Nucleus accumbens (tissue), 56 donors: ENCODE results near the gene SEC14L2.

Experiments
- DNase-seq, 56 donors: peaks; one replicate each; lab custom pipeline; 2025; lab: John Stamatoyannopoulos, UW

The SEC14L2 gene

DNA sequence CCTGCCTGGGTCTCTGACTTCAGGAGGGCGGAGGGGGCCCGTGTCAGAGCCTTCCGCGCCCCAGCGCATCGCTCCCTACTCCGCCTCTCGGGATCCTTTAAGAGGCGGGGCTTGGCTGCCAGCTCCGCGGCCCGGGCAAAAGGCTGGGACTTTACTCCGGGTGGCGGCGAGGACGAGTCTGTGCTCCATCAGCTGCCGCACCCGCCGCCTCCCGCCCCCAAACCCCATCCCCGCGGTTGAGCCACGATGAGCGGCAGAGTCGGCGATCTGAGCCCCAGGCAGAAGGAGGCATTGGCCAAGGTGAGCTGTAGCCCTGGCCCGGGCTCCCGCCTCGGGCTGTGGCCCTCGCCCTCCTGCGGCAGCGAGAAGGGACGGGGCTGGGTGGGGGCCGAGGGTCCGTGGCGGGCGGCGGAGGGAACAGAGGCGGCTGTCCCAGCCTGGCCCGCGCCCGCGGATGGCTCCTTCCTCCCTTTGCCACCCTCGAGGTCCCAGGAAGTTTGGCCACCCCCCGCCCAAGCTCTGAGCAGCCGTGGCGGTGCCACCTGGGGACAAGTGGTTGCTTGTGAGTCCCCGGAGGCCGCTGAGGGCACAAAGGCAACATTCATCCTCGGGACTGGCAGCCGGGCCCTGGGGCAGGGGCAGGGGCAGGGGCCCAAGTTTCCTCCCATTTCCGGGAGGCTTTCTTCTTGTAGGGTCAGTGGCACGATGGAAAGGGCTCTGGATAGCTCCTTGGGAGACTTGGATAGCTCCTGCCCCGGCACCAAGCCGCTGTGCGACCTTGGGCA lies at the start of gene SEC14L2:
TSS of gene SEC14L2 (plus strand) at position 148 of the 785 bp plus-strand sequence. CDS start at position 247, 99 bp downstream.
- peak in 55 of 56 donors; percentile 30 to 91 (median 73) for DNase-seq

DNA sequence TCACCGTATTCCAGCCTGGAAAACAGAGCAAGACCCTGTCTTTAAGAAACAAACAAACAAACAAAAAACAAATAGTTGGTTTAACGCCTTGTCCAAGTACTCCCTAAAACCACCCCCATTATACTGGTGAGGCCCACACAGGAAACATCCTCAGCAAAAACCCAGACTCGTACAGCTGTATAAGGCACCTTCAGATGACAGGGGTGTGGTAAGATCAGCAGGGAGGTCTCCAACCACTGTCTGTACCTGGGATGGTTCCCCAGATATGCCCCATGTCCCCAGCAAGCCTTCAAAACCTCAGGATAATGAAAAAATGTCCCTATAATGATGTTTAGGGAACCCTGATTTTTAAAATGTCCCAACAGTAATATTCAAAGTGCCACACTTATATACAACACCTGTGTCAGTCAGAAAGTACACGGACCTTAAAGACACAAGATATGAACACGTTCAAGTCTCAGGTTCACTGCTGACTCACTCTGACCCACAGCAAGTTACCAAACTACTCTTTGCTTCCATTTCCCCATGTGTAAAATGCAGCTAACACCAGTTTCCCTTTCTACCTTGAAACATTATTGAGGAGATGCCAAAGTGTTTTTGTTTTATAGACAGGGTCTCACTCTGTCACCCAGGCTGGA lies 49.4 kb upstream of the SEC14L2 start:
- DNase-seq = no peak

DNA sequence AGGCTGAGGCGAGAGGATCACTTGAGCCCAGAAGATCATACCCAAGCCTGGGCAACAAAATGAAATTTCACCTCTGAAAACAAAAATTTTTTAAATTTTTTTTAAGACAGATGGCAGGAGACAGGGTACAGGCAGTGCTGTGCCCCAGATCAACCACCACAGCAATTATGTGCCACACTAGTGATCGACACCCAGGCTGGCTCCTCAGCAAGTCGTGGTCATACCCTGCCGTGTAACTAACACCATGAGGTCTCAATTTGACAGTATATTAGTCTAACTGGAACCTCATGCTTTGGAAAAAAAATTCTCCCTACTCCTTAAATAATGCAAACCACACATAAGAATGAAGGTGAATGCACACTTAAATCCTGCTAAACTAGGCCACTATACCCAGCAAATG lies 48.4 kb upstream of the SEC14L2 start:
- DNase-seq = no peak

DNA sequence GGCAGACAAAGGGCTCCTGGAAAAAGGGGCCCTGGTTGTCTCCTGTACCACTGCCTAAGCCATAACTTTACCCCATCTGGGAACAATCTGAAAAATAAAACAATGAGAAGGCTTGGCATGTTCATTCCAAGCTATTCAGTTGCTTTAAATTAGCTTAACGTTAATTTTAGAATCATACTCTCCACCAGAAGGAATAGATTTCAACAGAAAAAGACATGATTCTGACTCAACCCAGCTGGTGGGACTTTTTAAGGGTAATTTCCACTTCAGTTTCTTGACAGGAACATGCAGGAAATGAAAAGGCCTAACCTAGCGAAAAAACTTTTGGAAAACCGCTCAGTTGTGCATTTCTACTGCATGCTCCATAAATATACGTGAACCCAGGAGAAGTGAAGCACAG lies 48.0 kb upstream of the SEC14L2 start:
- DNase-seq = peak in 1 of 56 donors; percentile 9

DNA sequence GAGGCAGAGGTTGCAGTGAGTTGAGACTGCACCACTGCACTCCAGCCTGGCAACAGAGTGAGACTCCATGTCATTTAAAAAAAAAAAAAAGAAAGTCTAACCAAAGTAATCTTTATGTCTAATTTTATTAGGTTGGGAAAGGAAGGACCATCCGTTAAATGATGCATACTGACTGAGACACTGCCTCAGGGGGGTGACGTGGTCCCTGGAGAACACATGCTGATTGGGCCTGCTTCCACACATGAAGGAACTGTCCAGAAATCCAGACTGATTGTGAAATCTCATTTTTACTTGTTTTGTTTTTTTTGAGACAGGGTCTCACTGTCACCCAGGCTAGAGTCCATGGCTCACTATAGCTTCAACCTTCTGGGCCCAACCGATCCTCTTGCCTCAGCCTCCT lies 45.6 kb upstream of the SEC14L2 start:
- DNase-seq = no peak

DNA sequence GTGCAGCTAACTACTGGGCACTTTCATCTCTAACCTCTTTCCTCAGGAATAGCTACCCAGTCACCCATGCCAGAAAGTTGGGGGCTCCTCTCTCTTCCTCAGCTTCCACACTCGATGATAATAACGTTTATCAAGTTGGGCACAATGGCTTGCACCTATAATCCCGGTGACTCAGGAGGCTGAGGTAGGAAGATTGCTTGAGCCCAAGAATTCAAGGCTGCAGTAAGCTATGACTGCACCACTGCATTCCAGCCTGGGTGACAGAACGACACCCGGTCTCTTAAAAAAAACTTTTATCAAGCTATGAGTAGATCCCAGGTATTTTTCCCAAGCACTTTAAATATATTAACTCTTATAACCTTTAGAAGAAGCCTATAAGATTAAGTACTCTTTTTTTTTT lies 42.2 kb upstream of the SEC14L2 start:
- DNase-seq = no peak

DNA sequence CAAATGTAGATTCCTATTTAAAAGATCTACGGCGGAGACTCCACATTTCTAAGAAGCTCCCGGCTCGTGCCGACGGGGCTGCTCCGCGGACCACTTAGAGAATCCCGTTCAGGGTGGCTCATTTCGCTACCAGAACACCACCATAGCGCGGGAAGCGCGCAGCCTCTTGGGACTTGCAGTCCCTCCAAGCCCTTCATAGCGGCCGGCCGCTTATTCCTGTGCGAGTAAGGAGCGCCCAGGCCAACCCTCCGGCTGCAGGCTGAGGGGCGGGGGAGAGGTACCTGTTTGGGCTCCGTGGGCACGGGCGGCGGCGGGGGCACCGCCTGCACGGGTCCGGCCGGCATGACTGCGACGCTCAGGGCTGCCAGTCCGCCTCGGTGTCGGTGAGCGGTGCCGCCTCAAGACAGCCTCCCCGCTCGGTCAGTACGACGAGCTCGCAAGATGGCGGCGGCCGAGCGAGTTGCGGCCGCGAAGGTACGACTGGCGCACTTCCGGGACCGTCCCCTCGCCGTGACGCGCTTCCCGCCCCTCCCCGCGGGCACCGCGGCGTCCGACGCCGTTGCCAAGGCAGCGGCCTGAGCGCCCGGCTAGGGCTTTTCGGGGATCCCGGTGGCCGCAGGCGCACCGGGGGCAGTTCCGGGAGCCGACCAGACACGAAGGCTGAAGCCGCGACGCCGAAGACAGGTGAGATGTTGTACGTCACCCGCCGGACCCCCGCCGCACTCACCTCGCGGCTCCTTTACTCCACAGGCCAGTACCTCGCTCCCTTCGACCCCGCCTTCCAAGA lies 40.2 kb upstream of the SEC14L2 start, which contains the start of the genes CCDC157 and SF3A1:
TSS of gene CCDC157 (plus strand) at position 559 of the 787 bp plus-strand sequence. CDS start 8,994 bp downstream, outside the sequence.
TSS of gene SF3A1 (minus strand) at position 446 of the 787 bp plus-strand sequence. CDS start at position 344, 102 bp downstream.
- DNase-seq = peak in 55 of 56 donors; percentile 46 to 92 (median 86)

DNA sequence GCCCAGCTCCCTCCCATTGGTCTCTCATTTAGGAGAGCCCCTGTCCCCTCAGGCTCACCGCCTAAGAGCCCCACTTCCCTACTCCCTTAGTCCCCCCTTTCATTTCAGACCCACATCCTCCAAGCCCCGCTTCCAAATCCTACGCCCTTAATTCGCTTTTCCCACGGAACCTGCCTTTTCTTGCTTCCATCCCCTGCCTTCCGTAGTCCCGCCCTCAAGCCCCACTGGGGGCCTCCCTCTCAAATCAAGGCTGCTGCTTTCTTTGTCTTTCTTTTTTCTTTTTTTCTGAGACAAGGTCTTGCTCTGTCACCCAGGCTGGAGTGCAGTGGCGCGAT lies 39.6 kb upstream of the SEC14L2 start:
- DNase-seq = peak in 3 of 56 donors; percentile 42 to 54 (median 52)

DNA sequence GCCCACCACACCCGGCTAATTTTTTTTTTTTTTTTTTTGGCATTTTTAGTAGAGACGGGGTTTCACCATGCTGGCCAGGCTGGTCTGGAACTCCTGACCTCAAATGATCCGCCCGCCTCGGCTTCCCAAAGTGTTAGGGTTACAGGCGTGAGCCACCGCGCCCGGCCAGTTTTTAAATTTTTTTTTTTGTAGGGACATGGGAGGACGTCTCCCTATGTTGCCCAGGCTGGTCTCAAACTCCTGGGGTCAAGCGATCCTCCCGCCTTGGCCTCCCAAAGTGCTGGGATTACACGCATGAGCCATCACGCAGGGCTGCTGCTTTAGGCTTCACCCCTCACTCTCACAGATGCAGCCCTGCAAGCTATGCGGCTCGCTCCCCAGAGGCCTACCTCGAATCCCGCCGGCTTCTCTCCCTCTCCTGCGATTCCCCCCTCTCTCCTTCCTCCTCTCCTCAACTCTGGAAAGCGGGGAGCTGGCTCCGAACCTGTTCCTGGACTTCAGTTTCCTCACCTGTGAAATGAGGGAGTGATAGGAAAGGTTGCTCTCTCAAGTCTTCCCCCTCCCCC lies 39.1 kb upstream of the SEC14L2 start:
- no peak for DNase-seq

DNA sequence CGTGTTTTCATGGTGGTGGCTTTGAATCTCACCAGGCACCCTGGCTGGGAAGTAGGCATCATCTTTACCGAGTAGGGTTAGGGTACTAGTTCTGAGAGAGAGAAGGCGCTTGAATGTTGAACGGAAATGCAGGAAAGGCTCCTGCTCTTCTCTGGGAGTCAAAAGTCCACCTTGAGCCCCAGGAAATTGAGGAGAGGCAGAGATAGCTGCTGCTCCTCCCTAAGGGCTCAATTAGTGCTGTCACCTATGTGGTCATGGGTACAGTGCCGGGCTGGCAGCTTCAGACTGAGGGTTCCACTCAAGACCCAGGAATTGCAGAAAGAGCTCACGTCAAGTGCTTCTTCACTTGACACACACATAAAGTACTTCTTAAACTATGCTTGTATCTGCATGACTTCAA lies 38.3 kb upstream of the SEC14L2 start:
- no peak for DNase-seq

DNA sequence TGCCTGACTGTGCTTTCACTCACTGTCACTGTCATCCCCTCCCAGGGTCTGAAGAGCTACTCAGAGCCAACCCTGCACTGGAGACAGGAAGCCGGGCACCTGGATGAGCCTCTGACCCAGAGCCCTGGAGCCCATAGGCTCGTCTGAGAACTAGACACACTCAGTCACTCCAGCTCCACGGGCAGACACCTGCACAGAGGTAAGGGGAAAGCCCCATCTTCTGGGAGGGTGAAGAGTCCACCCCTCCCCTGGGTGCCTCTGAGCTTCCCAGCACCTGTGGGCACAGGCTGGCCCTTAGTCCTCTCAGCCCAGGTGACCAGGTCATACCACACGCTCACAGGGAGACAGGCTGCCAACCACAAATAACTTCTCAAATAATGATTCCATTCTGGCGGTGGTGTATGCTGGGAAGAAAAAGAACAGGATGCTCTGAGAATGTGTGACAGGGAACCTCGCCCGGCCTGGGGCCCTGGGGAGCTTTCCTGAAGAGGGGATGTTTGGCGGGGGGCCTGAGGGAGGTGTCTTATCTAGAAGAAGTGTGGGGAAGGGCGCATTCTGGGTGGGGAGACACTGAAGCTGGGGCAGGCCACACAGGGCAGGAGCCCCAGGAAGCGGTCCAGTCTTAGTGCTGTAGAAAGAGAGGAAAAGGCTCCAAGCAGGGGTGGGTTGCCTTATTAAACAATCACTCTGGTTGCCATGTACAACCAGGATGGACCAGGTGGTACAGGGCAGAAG lies 34.7 kb upstream of the SEC14L2 start:
- DNase-seq = no peak

DNA sequence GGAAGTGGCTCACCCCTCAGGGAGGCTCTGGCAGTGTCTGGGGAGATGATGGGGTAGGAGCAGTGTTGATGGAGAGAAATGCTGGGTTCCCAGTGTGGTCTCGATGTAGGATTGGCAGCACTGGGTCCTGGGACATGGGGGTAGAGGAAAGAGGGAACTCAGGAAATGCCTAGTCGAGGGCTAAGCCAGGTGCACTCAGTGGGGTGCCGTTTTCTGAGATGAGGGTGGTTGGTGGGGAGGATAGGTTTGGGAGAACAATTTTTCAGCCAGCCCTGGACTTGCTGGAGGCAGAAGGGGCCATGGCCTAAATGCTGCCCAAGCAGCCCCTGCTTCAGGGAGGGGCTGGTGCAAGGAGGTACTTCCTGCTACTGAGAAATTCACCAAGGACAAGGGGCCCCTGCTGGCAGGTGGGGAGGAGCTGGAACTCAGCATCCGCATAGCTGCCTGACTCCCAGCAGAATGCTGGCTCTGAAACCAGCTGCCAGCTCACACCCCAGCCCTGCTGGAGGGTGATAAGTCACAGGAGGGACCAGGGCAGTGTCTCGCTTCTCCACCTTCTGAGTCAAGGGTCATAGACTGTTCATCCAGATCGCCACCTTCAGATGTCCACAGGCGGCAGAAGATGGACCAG lies 34.1 kb upstream of the SEC14L2 start:
- no peak for DNase-seq

DNA sequence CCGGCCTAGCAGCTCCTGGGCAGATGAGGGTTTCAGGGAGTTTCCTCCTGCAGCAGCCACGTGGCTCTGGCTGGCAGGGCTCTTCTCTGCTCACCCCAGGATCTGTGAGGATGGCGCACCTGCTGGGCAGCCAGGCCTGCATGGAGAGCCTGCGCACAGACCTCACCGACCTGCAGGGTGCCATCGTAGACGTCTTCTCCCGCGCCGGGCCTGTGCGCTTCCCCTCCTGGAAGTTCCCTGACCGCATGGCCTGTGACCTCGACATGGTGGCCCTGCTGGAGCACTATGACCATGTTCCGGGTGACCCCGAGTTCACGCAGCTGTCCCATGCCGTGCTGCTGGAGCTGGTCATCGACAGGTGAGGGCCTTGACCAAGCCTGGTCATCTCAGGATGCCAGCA lies 30.9 kb upstream of the SEC14L2 start:
- no peak for DNase-seq

DNA sequence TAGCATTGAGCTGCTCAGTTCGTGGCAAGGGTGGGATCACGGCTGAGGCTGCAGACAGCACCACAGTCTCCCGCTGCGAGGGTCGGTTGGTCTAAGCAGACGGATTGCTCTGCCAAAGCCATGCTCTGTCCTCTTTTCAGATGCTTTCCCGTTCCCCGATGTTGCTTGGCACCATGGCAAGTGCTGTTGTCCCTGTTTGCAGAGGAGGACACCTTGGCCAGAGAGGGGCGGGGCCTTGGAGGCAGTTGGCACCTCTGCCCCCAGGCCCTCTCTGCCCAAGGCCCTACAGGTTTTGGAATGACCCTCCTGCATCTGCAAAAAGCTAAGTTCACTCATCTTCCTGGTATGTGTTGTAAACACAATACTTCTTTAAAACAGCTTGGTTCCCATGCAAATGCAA lies 28.4 kb upstream of the SEC14L2 start:
- no peak for DNase-seq

DNA sequence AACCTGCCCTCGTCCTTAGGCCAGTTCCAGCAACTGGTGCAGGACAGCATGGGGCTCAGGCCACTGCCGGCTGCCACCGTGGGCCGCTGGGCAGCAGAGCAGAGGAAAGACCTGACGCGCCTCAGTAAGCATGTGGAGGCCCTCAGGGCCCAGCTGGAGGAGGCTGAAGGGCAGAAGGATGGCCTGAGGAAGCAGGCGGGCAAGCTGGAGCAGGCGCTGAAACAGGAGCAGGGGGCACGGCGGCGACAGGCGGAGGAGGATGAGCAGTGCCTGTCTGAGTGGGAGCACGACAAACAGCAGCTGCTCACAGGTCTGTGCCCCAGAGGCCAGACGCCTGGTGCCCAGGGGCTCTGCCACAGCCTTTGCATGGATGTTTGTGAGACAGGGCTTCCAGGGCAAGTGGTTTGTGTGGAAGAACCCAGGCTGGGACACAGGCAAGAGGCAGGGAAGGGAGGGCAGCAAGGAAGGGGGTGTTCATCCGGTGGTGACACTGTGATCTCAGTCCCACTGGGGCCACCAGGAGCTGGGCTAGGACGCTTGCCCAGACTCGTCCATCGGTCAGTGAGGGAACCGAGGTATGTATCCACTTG lies 26.1 kb upstream of the SEC14L2 start:
- DNase-seq = no peak

DNA sequence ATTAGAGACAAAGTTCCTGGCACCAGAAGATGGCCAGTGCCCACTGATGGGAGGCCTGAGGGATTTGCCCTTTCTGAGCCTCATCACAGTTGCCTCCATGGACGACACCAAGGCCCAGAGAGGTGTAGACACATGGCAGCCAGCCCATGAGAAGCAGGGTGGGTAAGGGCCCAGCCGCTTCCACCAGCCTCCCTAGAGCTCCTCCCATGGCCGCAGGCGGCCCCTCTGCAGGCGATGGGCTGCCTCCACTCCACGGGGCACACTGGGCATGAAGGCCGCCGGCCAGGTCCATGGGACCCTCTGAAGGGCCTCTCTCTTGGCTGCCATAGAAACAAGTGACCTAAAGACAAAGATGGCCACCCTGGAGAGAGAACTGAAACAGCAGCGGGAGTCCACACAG lies 25.5 kb upstream of the SEC14L2 start:
- DNase-seq = no peak

DNA sequence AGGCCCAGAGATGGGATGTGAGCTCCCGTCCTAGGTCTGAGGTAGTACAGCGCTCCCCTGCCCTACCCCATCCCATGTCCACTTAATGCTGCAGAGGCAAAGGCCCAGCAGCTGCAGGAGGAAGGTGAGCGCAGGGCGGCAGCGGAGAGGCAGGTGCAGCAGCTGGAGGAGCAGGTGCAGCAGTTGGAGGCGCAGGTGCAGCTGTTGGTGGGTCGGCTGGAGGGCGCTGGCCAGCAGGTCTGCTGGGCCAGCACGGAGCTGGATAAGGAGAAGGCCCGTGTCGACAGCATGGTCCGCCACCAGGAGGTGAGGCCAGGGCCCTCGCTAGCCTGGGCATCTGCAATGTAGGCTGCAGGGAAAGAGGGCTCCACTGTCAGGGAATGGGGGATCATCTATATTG lies 24.8 kb upstream of the SEC14L2 start:
- no peak for DNase-seq

DNA sequence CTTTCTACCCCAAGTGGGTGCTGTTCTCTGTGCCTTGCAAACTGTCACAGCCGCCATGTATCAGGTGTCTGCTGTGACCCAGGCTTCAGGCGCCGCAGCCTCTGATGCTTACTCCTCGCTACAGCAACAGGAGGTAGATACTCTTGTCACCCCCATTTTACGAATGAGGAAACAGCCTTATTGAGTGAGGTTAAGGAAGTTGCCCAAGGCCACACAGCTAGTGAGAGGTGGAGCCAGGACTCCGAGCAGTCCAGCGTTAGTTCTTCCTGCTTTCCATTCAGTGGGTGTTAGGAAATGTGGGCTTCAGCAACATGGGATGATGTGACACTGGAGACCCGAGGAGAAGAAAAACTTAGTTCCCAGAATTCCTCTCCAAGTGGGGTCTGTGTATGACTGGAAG lies 23.9 kb upstream of the SEC14L2 start:
- no peak for DNase-seq
